Mucosa of gallbladder (tissue), 1 donor: ENCODE measurements around the gene IL18RAP. TPM values are rescaled to one million over a fixed set of nuclear protein-coding genes. Genes with fewer than 3 reads are reported as not detected.

Experiments
- DNase-seq: peaks from one replicate; pipeline ENCODE4 v3.0.0-alpha.2; 2020; ENCODE audit warnings: low spot score
- total RNA-seq: library from RNA; stranded (reverse); gene quantifications from one replicate; pipeline ENCODE4 v1.2.1, GENCODE V29; 2021
- donor health status: DM: no; HTN: no; CAD: no.

IL18RAP gene
- total RNA-seq, 1 donor from 2014 or later: 1.6 TPM

- no peak for DNase-seq
Observed at GRCh38 chr2:102423368-102423767, 408 bp downstream of the IL18RAP start.

GRCh38 chr2:102424754-102425153 lies 1.8 kb downstream of the IL18RAP start:
- DNase-seq: no peak

GRCh38 chr2:102425441-102426132 lies 2.6 kb downstream of the IL18RAP start:
- no peak for DNase-seq

- no peak for DNase-seq
Observed at GRCh38 chr2:102427249-102427648, 4.3 kb downstream of the IL18RAP start.

GRCh38 chr2:102428573-102428972 lies 5.6 kb downstream of the IL18RAP start:
- DNase-seq: no peak

- DNase-seq: no peak
Observed at GRCh38 chr2:102432386-102432785, 9.4 kb downstream of the IL18RAP start.

GRCh38 chr2:102433973-102434654 lies 11.2 kb downstream of the IL18RAP start:
- DNase-seq: no peak

GRCh38 chr2:102434655-102435381 lies 11.9 kb downstream of the IL18RAP start:
- no peak for DNase-seq

- DNase-seq: no peak
Observed at GRCh38 chr2:102435741-102436140, 12.8 kb downstream of the IL18RAP start.

- no peak for DNase-seq
Observed at GRCh38 chr2:102436323-102436722, 13.4 kb downstream of the IL18RAP start.

- DNase-seq: no peak
Observed at GRCh38 chr2:102437122-102437521, 14.2 kb downstream of the IL18RAP start.

GRCh38 chr2:102438111-102438510 lies 15.2 kb downstream of the IL18RAP start:
- no peak for DNase-seq

- no peak for DNase-seq
Observed at GRCh38 chr2:102438578-102438977, 15.6 kb downstream of the IL18RAP start.

GRCh38 chr2:102439065-102439695 lies 16.2 kb downstream of the IL18RAP start:
- DNase-seq: peak; percentile 25

- DNase-seq: peak; percentile 41
Observed at GRCh38 chr2:102442967-102443828, 20.2 kb downstream of the IL18RAP start.

- DNase-seq: no peak
Observed at GRCh38 chr2:102444233-102444632, 21.3 kb downstream of the IL18RAP start.

- no peak for DNase-seq
Observed at GRCh38 chr2:102446936-102447335, 24.0 kb downstream of the IL18RAP start.

GRCh38 chr2:102449370-102449974 lies 26.5 kb downstream of the IL18RAP start:
- DNase-seq: peak; percentile 44

GRCh38 chr2:102451968-102452367 lies 29.0 kb downstream of the IL18RAP start:
- DNase-seq: no peak

GRCh38 chr2:102453501-102453900 lies 30.5 kb downstream of the IL18RAP start:
- no peak for DNase-seq
